GM10266 (cell line): Measurements from ENCODE around the gene METTL9.

Source experiments
- DNase-seq: peaks from one replicate; pipeline ENCODE4 v3.0.0; 2012; ENCODE audit errors: extremely low spot score
- TF ChIP-seq, protein P1 (sequence below): IDR thresholded peaks from 2 replicates; pipeline ENCODE4 v1.5.1; 2012; ENCODE audit warnings: mild to moderate bottlenecking, low read depth; ENCODE audit not compliant: control insufficient read depth, insufficient read depth; ENCODE audit errors: missing control alignments

METTL9 gene

DNA sequence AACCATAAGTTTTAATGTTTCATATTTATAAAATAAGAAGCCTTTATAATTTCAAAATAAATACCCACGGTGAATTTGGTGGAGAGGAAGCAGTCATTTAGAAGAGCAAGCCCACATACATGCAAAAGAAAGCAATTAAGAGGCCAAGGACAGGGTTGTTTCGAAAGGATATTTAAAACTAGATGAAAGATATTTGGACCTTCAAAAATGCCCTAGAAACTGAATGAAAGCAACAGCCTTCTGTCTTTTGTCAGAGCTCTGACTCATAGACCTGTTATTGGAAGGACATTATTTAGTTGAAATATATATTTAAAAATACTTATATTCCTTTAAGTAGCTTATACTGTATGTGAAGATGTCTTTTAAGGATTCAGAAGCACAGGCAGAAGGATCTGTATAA lies 8.6 kb upstream of the METTL9 start:
- TF ChIP-seq, protein P1, sequence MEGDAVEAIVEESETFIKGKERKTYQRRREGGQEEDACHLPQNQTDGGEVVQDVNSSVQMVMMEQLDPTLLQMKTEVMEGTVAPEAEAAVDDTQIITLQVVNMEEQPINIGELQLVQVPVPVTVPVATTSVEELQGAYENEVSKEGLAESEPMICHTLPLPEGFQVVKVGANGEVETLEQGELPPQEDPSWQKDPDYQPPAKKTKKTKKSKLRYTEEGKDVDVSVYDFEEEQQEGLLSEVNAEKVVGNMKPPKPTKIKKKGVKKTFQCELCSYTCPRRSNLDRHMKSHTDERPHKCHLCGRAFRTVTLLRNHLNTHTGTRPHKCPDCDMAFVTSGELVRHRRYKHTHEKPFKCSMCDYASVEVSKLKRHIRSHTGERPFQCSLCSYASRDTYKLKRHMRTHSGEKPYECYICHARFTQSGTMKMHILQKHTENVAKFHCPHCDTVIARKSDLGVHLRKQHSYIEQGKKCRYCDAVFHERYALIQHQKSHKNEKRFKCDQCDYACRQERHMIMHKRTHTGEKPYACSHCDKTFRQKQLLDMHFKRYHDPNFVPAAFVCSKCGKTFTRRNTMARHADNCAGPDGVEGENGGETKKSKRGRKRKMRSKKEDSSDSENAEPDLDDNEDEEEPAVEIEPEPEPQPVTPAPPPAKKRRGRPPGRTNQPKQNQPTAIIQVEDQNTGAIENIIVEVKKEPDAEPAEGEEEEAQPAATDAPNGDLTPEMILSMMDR, result no peak
- no peak for DNase-seq

DNA sequence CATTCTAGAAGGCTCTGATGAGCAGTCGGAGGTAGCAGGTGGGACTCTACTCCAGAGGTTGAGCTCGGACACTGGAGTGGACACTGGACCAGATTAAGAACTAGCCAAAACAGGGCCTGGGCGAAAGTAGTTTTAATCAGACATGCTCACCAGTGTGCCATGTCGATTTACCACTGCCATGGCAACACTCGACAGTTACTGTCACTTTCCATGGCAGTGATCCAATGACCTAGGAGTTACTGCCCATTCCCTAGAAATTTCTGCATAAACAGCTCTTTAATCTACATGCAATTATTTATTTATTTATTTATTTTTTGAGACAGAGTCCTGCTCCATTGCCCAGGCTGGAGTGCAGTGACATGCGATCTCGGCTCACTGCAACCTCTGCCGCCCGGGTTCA lies 7.2 kb upstream of the METTL9 start:
- TF ChIP-seq, protein P1, result no peak
- no peak for DNase-seq

DNA sequence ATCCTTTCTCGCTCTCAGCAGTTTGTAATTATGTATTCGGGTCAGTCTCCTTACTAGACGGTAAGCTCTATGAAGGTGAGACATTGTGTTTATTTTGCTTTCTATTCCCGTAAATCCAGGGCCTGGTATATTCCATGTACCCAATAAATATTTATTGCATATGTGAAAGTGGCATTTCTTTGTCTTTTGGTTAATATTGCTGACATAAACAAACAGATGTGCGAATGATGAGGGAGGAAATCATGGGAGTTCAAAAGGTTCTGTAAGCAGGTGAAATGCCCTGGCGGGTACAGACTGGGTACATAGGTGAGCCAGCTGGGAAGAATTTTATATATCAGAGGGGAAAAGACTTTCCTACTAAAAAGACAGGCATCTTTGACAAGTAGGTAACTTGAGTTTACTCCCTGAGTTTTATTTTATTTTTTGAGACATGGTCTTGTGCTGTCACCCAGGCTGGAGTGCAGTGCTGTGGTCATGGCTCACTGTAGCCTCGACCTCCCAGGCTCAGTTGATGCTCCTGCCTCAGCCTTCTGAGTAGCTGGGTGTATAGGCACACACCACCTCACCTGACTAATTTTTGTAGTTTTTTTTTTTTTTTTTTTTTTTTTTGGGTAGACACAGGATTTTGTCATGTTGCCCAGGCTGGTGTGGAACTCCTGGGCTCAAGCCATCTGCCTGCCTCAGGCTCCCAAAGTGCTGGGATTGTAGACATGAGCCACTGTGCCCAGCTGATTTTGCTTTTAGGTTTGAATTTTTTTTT lies 5.7 kb upstream of the METTL9 start:
- TF ChIP-seq, protein P1, result no peak
- DNase-seq, result no peak

DNA sequence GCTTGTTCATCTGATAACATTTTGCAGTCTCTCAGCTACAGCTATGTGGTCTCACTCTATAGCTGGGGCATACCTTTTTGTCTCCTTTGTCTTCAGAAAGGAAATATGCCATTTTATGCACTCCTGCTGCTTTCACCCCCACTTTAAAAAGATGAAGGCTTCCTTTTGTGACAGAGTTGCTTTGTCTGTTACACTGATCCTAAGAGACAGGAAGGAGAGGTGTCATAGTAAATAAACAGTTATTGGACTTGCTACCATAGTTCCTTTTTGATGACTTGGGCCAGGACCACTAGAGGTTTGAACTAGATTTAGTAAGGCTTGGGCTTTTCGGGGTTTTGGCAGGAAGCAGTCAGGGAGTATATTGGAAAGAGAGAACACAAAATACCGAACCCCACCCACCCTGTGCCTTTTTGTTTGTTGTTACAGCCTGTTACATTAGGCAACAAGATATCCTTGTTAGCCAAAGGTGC lies 1.8 kb upstream of the METTL9 start:
- no peak for DNase-seq
- TF ChIP-seq, protein P1, result no peak

DNA sequence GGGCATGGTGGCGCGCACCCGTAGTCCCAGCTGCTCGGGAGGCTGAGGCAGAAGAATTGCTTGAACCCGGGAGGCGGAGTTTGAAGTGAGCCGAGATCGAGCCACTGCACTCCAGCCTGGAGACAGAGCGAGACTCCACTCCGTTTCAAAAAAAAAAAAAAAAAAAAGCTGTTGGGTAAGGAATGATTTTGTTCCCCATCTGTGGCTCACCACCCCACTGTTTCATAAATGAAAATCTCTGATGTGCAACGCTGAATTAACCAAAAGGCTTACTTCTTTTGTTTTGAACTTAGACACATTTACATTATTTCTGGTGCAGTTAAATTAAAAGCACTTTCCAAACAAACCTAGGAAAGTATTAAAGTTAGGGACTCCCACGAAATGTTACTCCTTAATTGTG lies 1.2 kb upstream of the METTL9 start:
- TF ChIP-seq, protein P1, result no peak

DNA sequence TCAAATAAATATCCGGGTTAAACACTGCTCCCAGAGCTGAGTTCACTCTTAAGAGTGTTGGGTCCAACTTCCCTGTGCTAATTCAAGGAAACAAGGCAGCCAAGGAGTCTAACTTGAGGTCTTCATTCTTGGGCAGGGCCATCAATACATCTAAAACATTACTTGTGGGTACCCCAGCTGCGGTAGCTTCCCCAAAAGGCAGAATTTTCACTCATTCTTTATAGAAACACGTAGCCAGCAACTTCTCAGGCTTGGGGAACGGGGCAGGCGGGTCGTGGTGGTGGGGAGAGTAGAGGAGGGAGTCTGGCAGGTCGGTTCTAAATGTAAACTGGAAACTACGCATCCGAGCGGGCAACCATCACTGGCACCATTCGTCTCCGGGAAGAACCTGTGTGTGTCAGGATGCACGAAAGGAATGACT lies 666 bp upstream of the METTL9 start:
- peak; percentile 20 for DNase-seq

More for the DNA sequence above, 1.2 kb upstream of the METTL9 start:
- DNase-seq, result no peak

More for the DNA sequence above, 666 bp upstream of the METTL9 start:
- TF ChIP-seq, protein P1, result no peak
